OCI-LY1 (cell line): ENCODE results near the gene SF3B2.
"Not testable (repeated sequence)": the region's sequence is repeated elsewhere in the genome, so short reads cannot be mapped to it uniquely, and the experiment has no call there.

Experiments
- H2AFZ ChIP-seq: fragments of 200-600 bp; sonication (generic), shearing (Covaris generic); 2 replicates; pipeline ENCODE4 v1.6.0; 2014; ENCODE audit warnings: antibody characterized with exemption, mild to moderate bottlenecking, low read length
- H3F3A ChIP-seq: fragments of 200-600 bp; sonication (generic), shearing (Covaris generic); 2 replicates; pipeline ENCODE4 v1.6.0; 2014; ENCODE audit warnings: mild to moderate bottlenecking, antibody characterized with exemption, low read length, moderate library complexity; ENCODE audit not compliant: insufficient read depth
- H3K27ac ChIP-seq: fragments of 200-600 bp; sonication (generic); 2 replicates; pipeline ENCODE4 v1.5.1; 2014; ENCODE audit warnings: low read length, mixed run types, mild to moderate bottlenecking, low read depth; ENCODE audit not compliant: poor library complexity, severe bottlenecking
- H3K27me3 ChIP-seq: fragments of 200-600 bp; sonication (generic); 2 replicates; pipeline ENCODE4 v1.6.0; 2014; ENCODE audit warnings: antibody characterized with exemption, mild to moderate bottlenecking, low read length, moderate library complexity; ENCODE audit not compliant: insufficient read depth
- H3K36me3 ChIP-seq: fragments of 200-600 bp; sonication (generic); 2 replicates; pipeline ENCODE4 v1.6.1; 2014; ENCODE audit warnings: mild to moderate bottlenecking, antibody characterized with exemption, low read length, moderate library complexity, mixed read lengths; ENCODE audit not compliant: insufficient read depth
- H3K4me1 ChIP-seq: fragments of 200-600 bp; sonication (generic); 2 replicates; pipeline ENCODE4 v1.5.1; 2014; ENCODE audit warnings: mild to moderate bottlenecking, low read length, moderate library complexity; ENCODE audit not compliant: insufficient read depth, severe bottlenecking
- H3K4me2 ChIP-seq: fragments of 200-600 bp; sonication (generic), shearing (Covaris generic); 2 replicates; pipeline ENCODE4 v1.6.1; 2014; ENCODE audit warnings: low read length
- H3K4me3 ChIP-seq: fragments of 200-600 bp; sonication (generic); 2 replicates; pipeline ENCODE4 v1.5.1; 2014; ENCODE audit warnings: low read length, low read depth, mild to moderate bottlenecking, mixed read lengths; ENCODE audit not compliant: poor library complexity, severe bottlenecking
- H3K79me2 ChIP-seq: fragments of 200-600 bp; shearing (Covaris generic); 2 replicates; pipeline ENCODE4 v1.6.1; 2016; ENCODE audit warnings: mixed run types, low read length, mixed read lengths; ENCODE audit not compliant: insufficient read depth
- H3K9ac ChIP-seq: fragments of 200-600 bp; sonication (generic), shearing (Covaris generic); 2 replicates; pipeline ENCODE4 v1.6.1; 2014; ENCODE audit warnings: mild to moderate bottlenecking, low read length, mixed read lengths
- H3K9me2 ChIP-seq: fragments of 200-600 bp; sonication (generic), shearing (Covaris generic); 2 replicates; pipeline ENCODE4 v1.6.1; 2014; ENCODE audit warnings: low read depth, mild to moderate bottlenecking, low read length, mixed read lengths
- H3K9me3 ChIP-seq: fragments of 200-600 bp; shearing (Covaris generic); 2 replicates; pipeline ENCODE4 v1.6.1; 2014; ENCODE audit warnings: low read length, mixed read lengths
- H4K20me1 ChIP-seq: fragments of 200-600 bp; sonication (generic), shearing (Covaris generic); 2 replicates; pipeline ENCODE4 v1.6.0; 2016; ENCODE audit warnings: mild to moderate bottlenecking, low read length; ENCODE audit not compliant: insufficient read depth
- CTCF ChIP-seq: fragments of 200-600 bp; sonication (generic), shearing (Covaris generic); IDR thresholded peaks from 2 replicates; pipeline ENCODE4 v1.5.1; 2017; ENCODE audit warnings: mild to moderate bottlenecking, antibody characterized with exemption, low read length, moderate library complexity, mixed read lengths
- EZH2 ChIP-seq: fragments of 200-600 bp; sonication (generic), shearing (Covaris generic); IDR thresholded peaks from 2 replicates; pipeline ENCODE4 v1.8.0; 2017; ENCODE audit warnings: borderline replicate concordance, mixed run types, mild to moderate bottlenecking, antibody characterized with exemption, low read length, moderate library complexity, mixed read lengths

SF3B2 gene

GRCh38 chr11:66090288-66090687 lies 38.1 kb downstream of the SF3B2 start:
- Histone ChIP-seq H3F3A (0 out of 2 replicates have a peak, but pooled peaks cover 3% of the 10 kb centered on the region), H3K4me1 (peaks cover 43% of the 10 kb centered on the region), H3K9me2 (no peaks in the 10 kb centered on the region), H3K4me3 (no peak overlapping the region), H3K79me2 (peaks cover 43% of the 10 kb centered on the region), H4K20me1 (no peaks in the 10 kb centered on the region), H3K27ac (no peak overlapping the region), H3K36me3 (peaks cover 20% of the 10 kb centered on the region), H3K27me3 (no peaks in the 10 kb centered on the region), H2AFZ (no peak overlapping the region), H3K4me2 (no peak overlapping the region), H3K9ac (no peak overlapping the region), H3K9me3 (no peaks in the 10 kb centered on the region)
- TF ChIP-seq EZH2, result no peak
- TF ChIP-seq CTCF, result no peak

- H3K9me2 ChIP-seq, H3K27ac ChIP-seq, H3K27me3 ChIP-seq, H4K20me1 ChIP-seq, H2AFZ ChIP-seq, H3F3A ChIP-seq, H3K9me3 ChIP-seq, H3K4me3 ChIP-seq, H3K9ac ChIP-seq, H3K4me2 ChIP-seq: not testable (repeated sequence)
- Histone ChIP-seq H3K79me2 (peaks cover 33% of the 10 kb centered on the region), H3K36me3 (peaks cover 20% of the 10 kb centered on the region), H3K4me1 (peaks cover 43% of the 10 kb centered on the region)
Measured at GRCh38 chr11:66092125-66092524, 40.0 kb downstream of the SF3B2 start.

GRCh38 chr11:66099746-66100145 lies 47.6 kb downstream of the SF3B2 start:
- not testable (repeated sequence) for H3K9ac ChIP-seq, H3K9me2 ChIP-seq, H3K36me3 ChIP-seq, H3F3A ChIP-seq, H3K27me3 ChIP-seq, H3K4me2 ChIP-seq, H4K20me1 ChIP-seq, H3K4me3 ChIP-seq, H2AFZ ChIP-seq, H3K9me3 ChIP-seq
- Histone ChIP-seq H3K4me1 (peaks cover 77% of the 10 kb centered on the region), H3K79me2 (peaks cover 31% of the 10 kb centered on the region), H3K27ac (peak overlapping the region; percentile 94)

GRCh38 chr11:66100272-66101065 lies 48.3 kb downstream of the SF3B2 start:
- Histone ChIP-seq H3K4me1 (peaks cover 78% of the 10 kb centered on the region), H3K4me3 (peak overlapping the region; percentile 53), H3K4me2 (peak overlapping the region; percentile 82), H3K36me3 (no peaks in the 10 kb centered on the region), H4K20me1 (no peaks in the 10 kb centered on the region), H3K9me3 (no peaks in the 10 kb centered on the region), H2AFZ (no peak overlapping the region), H3K79me2 (peaks cover 34% of the 10 kb centered on the region), H3F3A (no peaks in the 10 kb centered on the region), H3K27me3 (no peaks in the 10 kb centered on the region), H3K9ac (peak overlapping the region; percentile 71), H3K27ac (peak overlapping the region; percentile 94), H3K9me2 (no peaks in the 10 kb centered on the region)
- no peak for TF ChIP-seq EZH2
